Fibroblast of pulmonary artery (primary cell): ENCODE measurements around the gene CHAD.
A peak's percentile ranks its signal among the peaks of the same experiment; 100 is the strongest.

Source experiments
- DNase-seq: peaks from one replicate; pipeline ENCODE4 v3.0.0-alpha.2; 2010; ENCODE audit warnings: low read depth
- H3K4me3 ChIP-seq: replicated peaks from 2 replicates; pipeline ENCODE4 v1.5.1; 2011; ENCODE audit warnings: low read depth, mild to moderate bottlenecking, control low read depth, low read length, moderate library complexity
- TF ChIP-seq, protein P1 (sequence below): IDR thresholded peaks from 2 replicates; pipeline ENCODE4 v1.5.1; 2011; ENCODE audit warnings: mild to moderate bottlenecking, control low read depth, low read length, inconsistent platforms; ENCODE audit errors: missing control alignments

CHAD gene

GRCh38 chr17:50501054-50501453 is 32.4 kb upstream of the CHAD start:
- no peak for DNase-seq
- no peak overlapping the region for H3K4me3 ChIP-seq
- TF ChIP-seq, protein P1, sequence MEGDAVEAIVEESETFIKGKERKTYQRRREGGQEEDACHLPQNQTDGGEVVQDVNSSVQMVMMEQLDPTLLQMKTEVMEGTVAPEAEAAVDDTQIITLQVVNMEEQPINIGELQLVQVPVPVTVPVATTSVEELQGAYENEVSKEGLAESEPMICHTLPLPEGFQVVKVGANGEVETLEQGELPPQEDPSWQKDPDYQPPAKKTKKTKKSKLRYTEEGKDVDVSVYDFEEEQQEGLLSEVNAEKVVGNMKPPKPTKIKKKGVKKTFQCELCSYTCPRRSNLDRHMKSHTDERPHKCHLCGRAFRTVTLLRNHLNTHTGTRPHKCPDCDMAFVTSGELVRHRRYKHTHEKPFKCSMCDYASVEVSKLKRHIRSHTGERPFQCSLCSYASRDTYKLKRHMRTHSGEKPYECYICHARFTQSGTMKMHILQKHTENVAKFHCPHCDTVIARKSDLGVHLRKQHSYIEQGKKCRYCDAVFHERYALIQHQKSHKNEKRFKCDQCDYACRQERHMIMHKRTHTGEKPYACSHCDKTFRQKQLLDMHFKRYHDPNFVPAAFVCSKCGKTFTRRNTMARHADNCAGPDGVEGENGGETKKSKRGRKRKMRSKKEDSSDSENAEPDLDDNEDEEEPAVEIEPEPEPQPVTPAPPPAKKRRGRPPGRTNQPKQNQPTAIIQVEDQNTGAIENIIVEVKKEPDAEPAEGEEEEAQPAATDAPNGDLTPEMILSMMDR, result peak; percentile 55

DNA sequence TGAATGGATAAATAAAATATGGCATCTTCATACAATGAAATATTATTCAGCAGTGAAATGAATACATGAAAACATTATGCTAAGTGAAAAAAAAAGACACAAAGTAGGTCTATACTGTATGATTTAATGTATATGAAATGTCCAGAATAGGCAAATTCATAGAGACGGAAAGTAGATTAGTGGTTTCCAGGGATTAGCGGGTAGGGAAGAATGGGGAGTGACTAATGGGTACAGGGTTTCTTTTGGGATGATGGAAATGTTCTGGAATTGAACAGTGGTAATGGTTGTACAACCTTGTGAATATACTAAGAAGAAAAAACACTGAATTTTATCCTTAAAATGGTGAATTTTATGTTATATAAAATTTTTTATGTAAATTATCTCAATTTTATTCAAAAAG is 31.0 kb upstream of the CHAD start:
- TF ChIP-seq, protein P1, result no peak
- no peak for DNase-seq
- H3K4me3 ChIP-seq, result no peak overlapping the region

- TF ChIP-seq, protein P1, result no peak
- no peak overlapping the region for H3K4me3 ChIP-seq
- no peak for DNase-seq
Observed at GRCh38 chr17:50499270-50499669, 30.6 kb upstream of the CHAD start.

DNA sequence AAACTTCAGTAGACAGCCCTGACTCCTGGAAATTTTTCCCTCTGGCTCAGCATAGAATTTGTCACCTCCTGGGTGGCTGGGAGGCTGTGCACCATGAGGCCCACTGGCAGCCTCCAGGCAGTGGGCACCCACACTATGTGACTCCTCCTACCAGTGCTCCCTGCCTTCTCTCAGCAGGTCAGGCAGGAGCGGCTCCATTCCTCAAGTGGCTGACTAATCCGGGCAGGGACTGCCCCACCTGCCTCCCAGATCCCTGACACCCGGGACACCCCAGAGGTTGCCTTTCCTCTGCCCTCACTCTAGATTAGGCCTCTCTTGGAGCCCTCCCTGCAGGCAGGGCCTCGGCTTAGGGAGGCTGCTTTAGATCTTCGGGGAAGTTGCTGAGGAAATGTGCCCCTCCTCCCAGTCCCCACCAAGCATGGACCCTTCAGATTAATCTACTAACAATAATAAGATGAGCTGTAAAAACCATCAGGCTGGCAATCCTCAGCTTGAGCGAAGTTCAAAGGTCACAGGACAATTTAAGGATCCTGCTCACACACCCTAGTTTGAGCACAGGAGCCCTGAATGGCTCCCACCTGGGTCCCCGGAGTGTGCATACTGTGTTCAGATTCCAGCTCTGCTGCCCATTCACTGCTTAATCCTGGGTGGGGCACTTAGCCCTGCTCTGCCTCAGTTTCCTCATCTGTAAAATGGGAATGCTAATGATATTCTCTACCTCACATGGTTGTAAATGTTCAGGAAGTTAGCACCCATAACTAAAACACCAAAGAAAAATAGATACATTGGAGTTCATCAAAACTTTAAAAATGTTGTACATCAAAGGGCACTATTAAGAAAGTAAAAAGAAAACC is 29.6 kb upstream of the CHAD start:
- no peak for DNase-seq
- H3K4me3 ChIP-seq, result no peak overlapping the region
- TF ChIP-seq, protein P1, result no peak

DNA sequence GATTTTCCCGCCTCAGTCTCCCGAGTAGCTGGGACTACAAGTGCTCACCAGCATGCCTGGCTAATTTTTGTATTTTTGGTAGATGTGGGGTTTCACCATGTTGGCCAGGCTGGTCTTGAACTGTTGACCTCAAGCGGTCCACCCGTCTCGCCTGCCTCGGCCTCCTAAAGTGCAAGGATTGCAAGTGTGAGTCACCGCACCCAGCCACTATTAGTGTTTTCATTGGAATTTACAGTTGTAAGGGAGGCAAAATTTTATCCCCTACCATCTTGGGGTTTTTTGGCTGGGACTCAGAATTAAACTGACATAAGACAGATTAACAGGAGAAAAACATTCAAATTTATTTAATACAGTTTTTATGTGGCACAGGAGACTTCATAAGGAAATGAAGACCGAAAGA is 27.2 kb upstream of the CHAD start:
- H3K4me3 ChIP-seq, result no peak overlapping the region
- TF ChIP-seq, protein P1, result no peak
- DNase-seq, result no peak

GRCh38 chr17:50495217-50495823 is 26.6 kb upstream of the CHAD start:
- no peak overlapping the region for H3K4me3 ChIP-seq
- TF ChIP-seq, protein P1, result no peak
- no peak for DNase-seq
